ENCODE measurements around the gene UTS2B. TPM values are rescaled to one million over a fixed set of nuclear protein-coding genes. Genes with fewer than 3 reads are reported as not detected.

UTS2B gene
- total and polyA plus RNA-seq, 2 of the 4 experiments (the other 2 are of a cell fraction): 0.72 to 0.79 TPM

GRCh38 chr3:191302451-191302850 lies 27.9 kb downstream of the UTS2B start:
- Histone ChIP-seq H3K56ac (ENCODE audit: extremely low read depth, insufficient read depth, low read length) (no peak overlapping the region), H4K8ac (ENCODE audit: low read depth in 2 of 2, low read length in 2 of 2) (no peak overlapping the region), H2AK5ac (ENCODE audit: low read depth, low read length) (no peak overlapping the region), H3K27me3 (ENCODE audit: control insufficient read depth, insufficient read depth, low read length) (no peaks in the 10 kb centered on the region), H3K36me3 (ENCODE audit: control insufficient read depth, insufficient read depth, low read length) (no peaks in the 10 kb centered on the region), H2AFZ (replicated peaks; ENCODE audit: low read length, poor library complexity) (no peak overlapping the region), H3K9me3 (ENCODE audit: control insufficient read depth, insufficient read depth, low read length) (no peaks in the 10 kb centered on the region), H4K20me1 (ENCODE audit: insufficient read depth, low read length) (no peaks in the 10 kb centered on the region), H4K91ac (ENCODE audit: insufficient read depth, low read depth, low read length) (no peak overlapping the region), H3K9me1 (ENCODE audit: insufficient read depth, low read length) (no peaks in the 10 kb centered on the region), H2BK5ac (ENCODE audit: low read depth, low read length, poor library complexity, severe bottlenecking) (no peak overlapping the region), H3K27ac (ENCODE audit: insufficient read depth, low read length) (no peak overlapping the region), H2AK9ac (replicated peaks; ENCODE audit: low read depth, low read length, poor library complexity) (no peak overlapping the region), H3K23ac (ENCODE audit: low read depth, low read length) (no peak overlapping the region), H3K4me2 (ENCODE audit: low read depth, low read length) (no peak overlapping the region), H2BK20ac (ENCODE audit: low read depth, low read length) (no peak overlapping the region), H3K4ac (ENCODE audit: low read depth, low read length) (no peak overlapping the region), H3K9ac (ENCODE audit: low read depth, low read length) (no peak overlapping the region), H2BK120ac (ENCODE audit: low read depth, low read length) (no peak overlapping the region), H3K4me3 (ENCODE audit: insufficient read depth, low read depth, low read length) (no peak overlapping the region), H4K5ac (ENCODE audit: low read depth, low read length) (no peak overlapping the region), H3K79me1 (ENCODE audit: low read depth in 1 of 2, low read length in 2 of 2) (no peaks in the 10 kb centered on the region), H3K14ac (replicated peaks; ENCODE audit: low read depth, low read length) (no peak overlapping the region), H2BK15ac (ENCODE audit: low read depth, low read length) (no peak overlapping the region), H3K4me1 (ENCODE audit: control insufficient read depth, insufficient read depth, low read length) (peaks cover 2% of the 10 kb centered on the region; the same call in 1 of the 2 replicates), H3K18ac (ENCODE audit: low read depth, low read length) (no peak overlapping the region)
- intact Hi-C loops (cut with micrococcal nuclease) (no loop called here), in situ Hi-C loops (cut with MboI; ENCODE audit: low sequenced_read_pairs) (no loop called here), dilution Hi-C loops (cut with HindIII; ENCODE audit: low sequenced_read_pairs, unreplicated experiment) (no loop called here)
- no CpG with 5 or more reads among the region's 2 CpGs for WGBS, 2 experiments (ENCODE audit: extremely low coverage in 2 of 2, insufficient read length in 1 of 2)
- POLR2A ChIA-PET (ENCODE audit: unreplicated experiment): no interaction called here
- TF ChIP-seq RFX5 (IDR thresholded peaks at IDR 0.05; ENCODE audit: low read depth, low read length) (no peak), POLR2A (IDR thresholded peaks at IDR 0.05; ENCODE audit: low read depth, low read length) (no peak)
- BruUV-seq (replicated peaks): no TSS peak
- ATAC-seq (ENCODE audit: low read depth) (no peak), DNase-seq (no peak)
- CTCF ChIA-PET: no interaction called here

Measured in IMR-90 (cell line).